GM18511 (cell line): ENCODE results near the gene C12orf43.

Experiments
- ATAC-seq: cut with Tn5 transposase; IDR thresholded peaks from one replicate; pipeline ENCODE4 v1.9.1; 2021; ENCODE audit warnings: mild to moderate bottlenecking, moderate library complexity; ENCODE audit not compliant: unreplicated experiment

The C12orf43 gene

DNA sequence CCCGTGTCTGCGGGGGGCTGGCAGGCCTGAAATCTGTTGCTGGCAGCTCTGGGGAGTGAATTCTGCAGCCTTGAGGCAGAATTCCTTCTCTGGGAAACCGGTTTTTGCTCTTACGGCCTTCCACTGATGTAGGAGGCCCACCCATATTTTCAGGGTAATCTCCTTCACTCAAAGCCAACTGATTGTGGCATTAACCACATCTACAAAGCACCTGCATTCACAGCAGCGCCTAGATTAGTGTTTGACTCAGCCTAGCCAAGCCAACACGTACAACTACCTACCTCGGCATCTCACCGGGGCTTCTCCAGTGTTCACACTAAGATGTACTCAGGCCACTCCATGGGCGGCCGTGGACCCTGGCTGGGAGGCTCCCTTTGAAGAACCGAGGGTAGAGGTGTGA, 15.8 kb downstream of the C12orf43 start:
- no peak for ATAC-seq

DNA sequence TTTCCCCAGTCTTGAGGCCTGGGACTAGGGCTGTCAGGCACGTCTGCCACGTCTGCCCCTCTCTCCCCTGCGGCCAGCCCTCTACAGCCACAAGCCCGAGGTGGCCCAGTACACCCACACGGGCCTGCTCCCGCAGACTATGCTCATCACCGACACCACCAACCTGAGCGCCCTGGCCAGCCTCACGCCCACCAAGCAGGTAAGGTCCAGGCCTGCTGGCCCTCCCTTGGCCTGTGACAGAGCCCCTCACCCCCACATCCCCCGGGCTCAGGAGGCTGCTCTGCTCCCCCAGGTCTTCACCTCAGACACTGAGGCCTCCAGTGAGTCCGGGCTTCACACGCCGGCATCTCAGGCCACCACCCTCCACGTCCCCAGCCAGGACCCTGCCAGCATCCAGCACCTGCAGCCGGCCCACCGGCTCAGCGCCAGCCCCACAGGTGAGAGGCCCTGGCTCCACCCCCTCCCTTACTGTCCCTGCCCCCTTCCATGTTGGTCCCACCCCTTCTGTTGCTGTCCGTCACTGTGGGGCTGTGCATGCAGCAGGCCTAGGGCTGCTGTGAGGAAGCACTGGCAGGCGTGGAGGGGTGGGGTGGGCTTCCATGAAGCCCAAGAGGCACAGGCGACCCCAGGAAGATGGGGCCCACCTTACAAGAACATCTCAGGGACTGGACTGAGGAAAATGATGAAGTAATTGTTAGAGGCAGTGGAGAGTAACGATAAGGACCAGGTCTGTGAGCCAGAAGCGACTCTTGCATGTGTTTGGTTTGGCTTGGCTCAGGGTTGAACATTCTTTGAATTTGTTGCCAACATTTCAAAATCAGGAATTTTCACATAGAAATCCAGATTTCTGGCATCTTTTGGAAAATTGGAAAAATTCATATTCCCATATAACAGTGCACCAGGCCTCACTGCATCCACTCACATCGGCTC, 16.8 kb downstream of the C12orf43 start:
- ATAC-seq = no peak

- no peak for ATAC-seq
These were observed 17.9 kb downstream of the C12orf43 start for GRCh38 chr12:120998435-120998834.

DNA sequence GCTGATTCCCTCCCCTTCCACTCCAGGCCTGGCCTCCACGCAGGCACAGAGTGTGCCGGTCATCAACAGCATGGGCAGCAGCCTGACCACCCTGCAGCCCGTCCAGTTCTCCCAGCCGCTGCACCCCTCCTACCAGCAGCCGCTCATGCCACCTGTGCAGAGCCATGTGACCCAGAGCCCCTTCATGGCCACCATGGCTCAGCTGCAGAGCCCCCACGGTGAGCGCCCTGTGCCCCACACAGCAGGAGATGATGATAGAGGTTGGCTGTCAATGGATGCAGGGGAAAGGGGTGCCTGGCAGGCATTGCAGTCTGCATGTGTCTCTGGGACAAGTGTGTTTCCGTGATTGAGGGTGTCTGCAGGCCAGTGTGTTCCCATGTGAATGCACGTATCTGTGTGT, 18.8 kb downstream of the C12orf43 start:
- no peak for ATAC-seq

- ATAC-seq = no peak
These were observed 20.0 kb downstream of the C12orf43 start for GRCh38 chr12:120996133-120996746.

DNA sequence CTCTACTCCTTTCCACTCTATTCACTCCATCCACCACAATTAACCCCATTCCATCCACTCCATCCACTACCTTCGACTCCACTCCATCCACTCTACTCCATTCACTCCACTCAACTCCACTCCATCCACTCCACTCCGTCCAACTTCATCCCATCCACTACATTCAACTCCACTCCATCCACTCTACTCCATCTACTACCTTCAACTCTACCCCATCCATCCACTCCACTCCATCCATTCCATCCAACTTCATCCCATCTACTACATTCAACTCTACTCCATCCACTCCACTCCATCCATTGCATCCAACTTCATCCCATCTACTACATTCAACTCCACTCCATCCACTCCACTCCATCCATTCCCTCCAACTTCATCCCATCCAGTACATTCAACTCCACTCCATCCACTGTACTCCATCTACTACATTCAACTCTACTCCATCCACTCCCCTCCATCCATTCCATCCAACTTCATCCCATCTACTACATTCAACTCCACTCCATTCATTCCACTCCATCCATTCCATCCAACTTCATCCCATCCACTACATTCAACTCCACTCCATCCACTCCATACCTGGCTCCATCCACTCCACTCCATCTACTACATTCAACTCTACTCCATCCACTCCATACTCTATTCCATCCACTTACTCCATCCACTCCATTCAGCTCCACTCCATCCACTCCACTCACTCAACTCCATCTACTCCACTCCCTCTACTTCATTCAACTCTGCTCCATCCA, 21.5 kb downstream of the C12orf43 start:
- no peak for ATAC-seq

- ATAC-seq = no peak
These were observed 22.2 kb downstream of the C12orf43 start for GRCh38 chr12:120994059-120994458.

DNA sequence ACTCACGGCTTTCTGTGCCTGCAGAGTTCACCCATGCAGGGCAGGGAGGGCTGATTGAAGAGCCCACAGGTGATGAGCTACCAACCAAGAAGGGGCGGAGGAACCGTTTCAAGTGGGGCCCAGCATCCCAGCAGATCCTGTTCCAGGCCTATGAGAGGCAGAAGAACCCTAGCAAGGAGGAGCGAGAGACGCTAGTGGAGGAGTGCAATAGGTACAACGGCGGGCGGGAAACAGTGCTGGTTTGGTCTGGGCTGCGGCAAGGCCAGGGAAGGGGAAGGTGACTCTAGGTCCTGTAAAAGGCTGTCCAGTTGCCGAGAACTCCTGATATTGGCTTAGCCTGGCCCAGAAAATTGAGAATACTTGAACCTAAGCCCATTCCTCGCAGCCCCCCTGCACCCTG, 22.8 kb downstream of the C12orf43 start:
- ATAC-seq = no peak

DNA sequence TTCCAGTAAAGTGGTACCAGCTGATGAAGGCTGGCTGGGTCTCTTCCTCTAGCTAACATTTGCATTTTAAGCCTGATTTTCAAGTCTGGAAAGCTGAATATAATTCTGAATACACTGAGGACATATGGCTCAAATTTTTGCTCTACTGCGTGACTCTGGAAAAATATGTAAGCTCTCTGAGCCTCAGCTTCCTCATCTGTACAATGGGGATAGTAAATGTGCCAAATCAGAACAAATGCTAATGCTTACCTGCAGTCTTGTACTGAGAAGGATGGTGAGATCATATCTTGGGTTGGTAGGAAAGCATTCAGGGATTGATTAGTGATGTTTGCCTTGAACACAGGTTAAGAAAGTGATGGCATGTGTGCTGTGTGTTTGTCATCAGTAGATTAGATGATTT, 23.3 kb downstream of the C12orf43 start:
- ATAC-seq = no peak

GRCh38 chr12:120991965-120992364, 24.3 kb downstream of the C12orf43 start:
- no peak for ATAC-seq

- no peak for ATAC-seq
These were observed 25.7 kb downstream of the C12orf43 start for GRCh38 chr12:120990487-120991055.

- no peak for ATAC-seq
These were observed 26.6 kb downstream of the C12orf43 start for GRCh38 chr12:120989687-120990086.

DNA sequence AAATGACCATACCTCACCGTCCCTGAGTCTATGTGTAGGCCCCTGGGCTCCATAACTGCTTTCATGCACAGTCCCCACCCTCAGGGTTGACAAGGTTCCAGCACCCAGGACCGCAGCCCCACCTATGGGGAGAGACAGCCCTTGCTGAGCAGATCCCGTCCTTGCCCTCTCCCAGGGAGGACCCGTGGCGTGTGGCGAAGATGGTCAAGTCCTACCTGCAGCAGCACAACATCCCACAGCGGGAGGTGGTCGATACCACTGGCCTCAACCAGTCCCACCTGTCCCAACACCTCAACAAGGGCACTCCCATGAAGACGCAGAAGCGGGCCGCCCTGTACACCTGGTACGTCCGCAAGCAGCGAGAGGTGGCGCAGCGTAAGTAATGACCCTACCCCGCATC, 27.6 kb downstream of the C12orf43 start:
- no peak for ATAC-seq

DNA sequence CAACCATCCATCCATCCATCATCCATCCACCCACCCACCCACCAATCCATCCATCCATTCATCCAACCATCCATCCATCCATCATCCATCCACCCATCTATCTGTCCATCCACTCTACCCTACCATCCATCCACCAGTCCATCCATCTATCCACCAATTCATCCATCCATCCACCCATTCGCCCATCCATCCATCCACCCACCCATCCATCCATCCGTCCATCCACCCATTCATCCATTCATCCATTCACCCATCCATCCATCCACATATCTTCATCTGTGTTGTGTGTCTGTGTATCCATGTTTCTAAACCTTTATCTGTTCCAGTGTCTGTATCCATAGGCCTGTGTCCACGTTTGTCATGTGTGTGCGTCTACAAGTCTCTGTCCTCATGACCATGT, 28.1 kb downstream of the C12orf43 start:
- ATAC-seq = no peak

DNA sequence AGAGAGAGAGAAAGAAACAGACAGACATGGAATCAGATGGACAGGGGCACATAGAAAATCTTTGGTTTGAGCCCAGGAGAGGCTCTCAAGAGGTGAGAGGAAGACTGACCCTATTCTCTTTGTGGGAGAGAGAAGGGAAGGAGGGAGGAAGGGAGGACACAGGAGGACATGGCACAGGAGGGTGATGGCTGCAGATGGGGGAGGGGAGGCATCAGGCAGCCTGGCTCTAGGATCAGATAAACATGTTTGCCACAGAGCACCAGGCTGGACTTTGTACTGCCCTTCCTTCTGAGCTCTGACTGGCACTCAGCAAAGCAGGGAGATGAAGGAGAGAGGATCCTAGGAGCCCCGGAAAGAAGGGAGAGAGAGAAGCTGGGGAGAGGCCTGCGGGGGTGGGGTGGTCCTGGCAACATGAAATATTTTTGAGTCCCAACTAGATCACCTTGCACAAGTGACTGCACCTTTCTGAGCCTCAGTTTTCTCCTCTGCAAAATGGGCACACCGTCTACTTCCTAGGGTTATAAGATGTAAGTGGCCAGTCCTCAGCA, 31.9 kb downstream of the C12orf43 start:
- no peak for ATAC-seq

DNA sequence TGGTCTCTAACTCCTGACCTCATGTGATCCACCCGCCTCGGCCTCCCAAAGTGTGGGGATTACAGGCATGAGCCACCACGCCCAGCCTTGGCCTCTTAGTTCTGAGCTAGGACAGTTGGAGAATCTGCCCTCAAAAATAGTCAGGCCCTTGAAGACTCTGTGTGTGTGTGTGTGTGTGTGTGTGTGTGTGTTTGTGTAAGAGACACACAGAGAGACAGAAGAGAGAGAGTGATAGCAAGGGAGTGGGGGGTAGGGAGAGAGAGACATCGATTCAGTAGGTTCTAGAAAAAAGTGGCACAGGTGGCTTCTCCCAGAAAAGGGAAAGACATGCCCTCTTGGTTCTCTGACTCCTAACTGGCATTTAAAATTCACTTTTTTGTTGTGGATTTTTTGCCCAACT, 32.5 kb downstream of the C12orf43 start:
- no peak for ATAC-seq

DNA sequence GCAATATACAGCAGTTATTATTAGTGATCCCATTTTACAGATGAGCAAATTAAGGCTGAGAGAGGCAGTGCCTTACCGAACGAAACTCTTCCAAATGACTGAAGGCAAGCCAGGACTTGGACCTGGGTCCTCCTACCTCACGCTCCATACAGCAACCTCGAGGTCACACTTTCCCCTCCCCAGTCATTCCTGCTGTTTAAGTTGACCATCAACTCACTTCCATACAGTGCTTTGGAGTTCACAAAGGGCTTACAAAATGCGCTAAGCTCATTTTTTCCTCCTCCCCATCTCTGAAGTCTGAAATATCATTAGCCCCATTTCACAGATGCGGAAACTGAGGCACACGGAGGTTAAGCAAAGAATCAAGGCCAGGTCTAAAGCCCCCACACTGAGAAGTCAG, 33.6 kb downstream of the C12orf43 start:
- no peak for ATAC-seq

DNA sequence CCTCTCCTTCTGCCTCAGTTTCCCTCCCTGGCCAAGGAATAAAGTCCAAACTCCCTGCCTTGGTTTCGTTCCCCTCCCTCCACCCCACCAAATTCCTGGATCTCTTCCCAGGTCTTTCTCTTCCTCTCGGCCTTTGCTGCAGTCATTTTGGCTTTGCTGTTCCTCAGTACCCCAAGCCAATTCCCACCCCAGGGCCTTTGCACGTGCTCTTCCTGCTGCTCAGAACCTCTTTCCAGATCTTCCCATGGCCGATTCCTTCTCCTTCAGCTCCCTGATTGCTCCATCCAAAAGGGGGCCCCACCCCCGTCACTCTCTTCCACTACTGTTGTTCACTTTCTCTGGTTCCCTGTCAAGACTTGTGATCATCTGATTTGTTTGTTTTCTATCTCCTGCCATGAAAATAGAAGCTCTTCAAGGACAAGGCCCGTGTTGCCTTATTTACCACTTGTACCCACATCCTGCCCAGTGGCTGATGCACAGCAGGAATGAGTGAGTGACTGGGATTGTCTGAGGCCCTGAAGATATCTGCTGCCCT, 34.8 kb downstream of the C12orf43 start:
- ATAC-seq = no peak

DNA sequence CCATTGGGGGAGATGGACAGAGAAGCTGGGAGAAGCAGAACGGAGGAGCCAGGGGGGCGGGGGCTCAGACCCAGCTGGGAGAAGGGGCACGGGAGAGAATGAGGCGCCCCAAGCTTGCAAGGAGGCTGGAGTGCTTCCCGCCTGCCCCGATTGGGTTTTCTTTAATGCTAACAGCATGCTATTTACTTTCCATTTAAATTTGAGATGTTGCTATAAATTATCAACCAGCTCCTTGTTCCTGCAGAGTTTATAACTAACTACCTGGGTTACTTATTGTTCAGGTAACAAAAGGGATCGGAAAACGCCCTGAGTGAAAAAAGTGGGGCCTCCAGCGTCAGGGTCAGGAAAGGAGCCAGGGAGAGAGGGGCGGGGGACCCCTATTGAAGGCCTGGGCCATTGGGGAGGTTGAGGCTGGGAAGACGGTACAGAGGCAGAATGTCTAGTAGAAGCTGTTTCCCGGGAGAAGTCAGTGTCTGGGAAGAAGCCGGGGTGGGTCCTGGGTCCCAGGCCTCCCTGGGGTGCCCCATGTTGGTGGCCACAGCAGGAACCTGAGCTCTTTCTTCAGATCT, 35.4 kb downstream of the C12orf43 start:
- ATAC-seq = no peak
